OCI-LY1 (cell line): ENCODE results near the gene GSDME.

Experiments
- H2AFZ ChIP-seq: fragments of 200-600 bp; sonication (generic), shearing (Covaris generic); 2 replicates; pipeline ENCODE4 v1.6.0; 2014; ENCODE audit warnings: antibody characterized with exemption, mild to moderate bottlenecking, low read length
- H3F3A ChIP-seq: fragments of 200-600 bp; sonication (generic), shearing (Covaris generic); 2 replicates; pipeline ENCODE4 v1.6.0; 2014; ENCODE audit warnings: mild to moderate bottlenecking, antibody characterized with exemption, low read length, moderate library complexity; ENCODE audit not compliant: insufficient read depth
- H3K27ac ChIP-seq: fragments of 200-600 bp; sonication (generic); 2 replicates; pipeline ENCODE4 v1.5.1; 2014; ENCODE audit warnings: low read length, mixed run types, mild to moderate bottlenecking, low read depth; ENCODE audit not compliant: poor library complexity, severe bottlenecking
- H3K27me3 ChIP-seq: fragments of 200-600 bp; sonication (generic); 2 replicates; pipeline ENCODE4 v1.6.0; 2014; ENCODE audit warnings: antibody characterized with exemption, mild to moderate bottlenecking, low read length, moderate library complexity; ENCODE audit not compliant: insufficient read depth
- H3K36me3 ChIP-seq: fragments of 200-600 bp; sonication (generic); 2 replicates; pipeline ENCODE4 v1.6.1; 2014; ENCODE audit warnings: mild to moderate bottlenecking, antibody characterized with exemption, low read length, moderate library complexity, mixed read lengths; ENCODE audit not compliant: insufficient read depth
- H3K4me1 ChIP-seq: fragments of 200-600 bp; sonication (generic); 2 replicates; pipeline ENCODE4 v1.5.1; 2014; ENCODE audit warnings: mild to moderate bottlenecking, low read length, moderate library complexity; ENCODE audit not compliant: insufficient read depth, severe bottlenecking
- H3K4me2 ChIP-seq: fragments of 200-600 bp; sonication (generic), shearing (Covaris generic); 2 replicates; pipeline ENCODE4 v1.6.1; 2014; ENCODE audit warnings: low read length
- H3K4me3 ChIP-seq: fragments of 200-600 bp; sonication (generic); 2 replicates; pipeline ENCODE4 v1.5.1; 2014; ENCODE audit warnings: low read length, low read depth, mild to moderate bottlenecking, mixed read lengths; ENCODE audit not compliant: poor library complexity, severe bottlenecking
- H3K79me2 ChIP-seq: fragments of 200-600 bp; shearing (Covaris generic); 2 replicates; pipeline ENCODE4 v1.6.1; 2016; ENCODE audit warnings: mixed run types, low read length, mixed read lengths; ENCODE audit not compliant: insufficient read depth
- H3K9ac ChIP-seq: fragments of 200-600 bp; sonication (generic), shearing (Covaris generic); 2 replicates; pipeline ENCODE4 v1.6.1; 2014; ENCODE audit warnings: mild to moderate bottlenecking, low read length, mixed read lengths
- H3K9me2 ChIP-seq: fragments of 200-600 bp; sonication (generic), shearing (Covaris generic); 2 replicates; pipeline ENCODE4 v1.6.1; 2014; ENCODE audit warnings: low read depth, mild to moderate bottlenecking, low read length, mixed read lengths
- H3K9me3 ChIP-seq: fragments of 200-600 bp; shearing (Covaris generic); 2 replicates; pipeline ENCODE4 v1.6.1; 2014; ENCODE audit warnings: low read length, mixed read lengths
- H4K20me1 ChIP-seq: fragments of 200-600 bp; sonication (generic), shearing (Covaris generic); 2 replicates; pipeline ENCODE4 v1.6.0; 2016; ENCODE audit warnings: mild to moderate bottlenecking, low read length; ENCODE audit not compliant: insufficient read depth
- EZH2 ChIP-seq: fragments of 200-600 bp; sonication (generic), shearing (Covaris generic); IDR thresholded peaks from 2 replicates; pipeline ENCODE4 v1.8.0; 2017; ENCODE audit warnings: borderline replicate concordance, mixed run types, mild to moderate bottlenecking, antibody characterized with exemption, low read length, moderate library complexity, mixed read lengths
- TF ChIP-seq, protein P1 (sequence below): fragments of 200-600 bp; sonication (generic), shearing (Covaris generic); IDR thresholded peaks from 2 replicates; pipeline ENCODE4 v1.5.1; 2017; ENCODE audit warnings: mild to moderate bottlenecking, antibody characterized with exemption, low read length, moderate library complexity, mixed read lengths

Gene GSDME

DNA sequence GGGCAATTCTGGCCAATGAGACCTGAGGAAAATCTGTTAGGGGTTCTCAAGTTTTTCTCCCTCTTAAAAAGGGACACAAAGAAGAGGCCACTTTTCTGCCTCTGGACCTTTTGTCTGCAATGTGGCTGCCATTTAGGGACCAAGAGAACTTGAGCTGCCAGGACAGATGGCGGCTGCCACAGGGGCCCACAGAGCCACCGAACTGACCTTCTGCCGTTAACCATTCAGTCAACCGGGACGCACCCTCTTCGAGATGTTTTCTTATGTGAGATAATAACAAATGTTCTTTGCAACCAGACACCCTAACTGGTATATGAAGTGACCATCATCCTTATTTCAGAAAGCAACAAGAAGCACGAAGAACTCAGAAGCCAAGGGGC lies 29.2 kb downstream of the GSDME start:
- no peak overlapping the region for H3K4me2 ChIP-seq
- no peak overlapping the region for H3K9ac ChIP-seq
- H3K27me3 ChIP-seq = peaks cover 4% of the 10 kb centered on the region; the same call in 1 of the 2 replicates
- no peaks in the 10 kb centered on the region for H3K36me3 ChIP-seq
- H3K79me2 ChIP-seq = no peaks in the 10 kb centered on the region
- no peak overlapping the region for H3K4me3 ChIP-seq
- no peaks in the 10 kb centered on the region for H4K20me1 ChIP-seq
- H3K9me3 ChIP-seq = no peaks in the 10 kb centered on the region
- H2AFZ ChIP-seq = no peak overlapping the region
- no peaks in the 10 kb centered on the region for H3K9me2 ChIP-seq
- H3K4me1 ChIP-seq = no peaks in the 10 kb centered on the region
- H3K27ac ChIP-seq = no peak overlapping the region
- no peak for TF ChIP-seq EZH2
- TF ChIP-seq, protein P1, sequence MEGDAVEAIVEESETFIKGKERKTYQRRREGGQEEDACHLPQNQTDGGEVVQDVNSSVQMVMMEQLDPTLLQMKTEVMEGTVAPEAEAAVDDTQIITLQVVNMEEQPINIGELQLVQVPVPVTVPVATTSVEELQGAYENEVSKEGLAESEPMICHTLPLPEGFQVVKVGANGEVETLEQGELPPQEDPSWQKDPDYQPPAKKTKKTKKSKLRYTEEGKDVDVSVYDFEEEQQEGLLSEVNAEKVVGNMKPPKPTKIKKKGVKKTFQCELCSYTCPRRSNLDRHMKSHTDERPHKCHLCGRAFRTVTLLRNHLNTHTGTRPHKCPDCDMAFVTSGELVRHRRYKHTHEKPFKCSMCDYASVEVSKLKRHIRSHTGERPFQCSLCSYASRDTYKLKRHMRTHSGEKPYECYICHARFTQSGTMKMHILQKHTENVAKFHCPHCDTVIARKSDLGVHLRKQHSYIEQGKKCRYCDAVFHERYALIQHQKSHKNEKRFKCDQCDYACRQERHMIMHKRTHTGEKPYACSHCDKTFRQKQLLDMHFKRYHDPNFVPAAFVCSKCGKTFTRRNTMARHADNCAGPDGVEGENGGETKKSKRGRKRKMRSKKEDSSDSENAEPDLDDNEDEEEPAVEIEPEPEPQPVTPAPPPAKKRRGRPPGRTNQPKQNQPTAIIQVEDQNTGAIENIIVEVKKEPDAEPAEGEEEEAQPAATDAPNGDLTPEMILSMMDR = no peak
- no peaks in the 10 kb centered on the region for H3F3A ChIP-seq

DNA sequence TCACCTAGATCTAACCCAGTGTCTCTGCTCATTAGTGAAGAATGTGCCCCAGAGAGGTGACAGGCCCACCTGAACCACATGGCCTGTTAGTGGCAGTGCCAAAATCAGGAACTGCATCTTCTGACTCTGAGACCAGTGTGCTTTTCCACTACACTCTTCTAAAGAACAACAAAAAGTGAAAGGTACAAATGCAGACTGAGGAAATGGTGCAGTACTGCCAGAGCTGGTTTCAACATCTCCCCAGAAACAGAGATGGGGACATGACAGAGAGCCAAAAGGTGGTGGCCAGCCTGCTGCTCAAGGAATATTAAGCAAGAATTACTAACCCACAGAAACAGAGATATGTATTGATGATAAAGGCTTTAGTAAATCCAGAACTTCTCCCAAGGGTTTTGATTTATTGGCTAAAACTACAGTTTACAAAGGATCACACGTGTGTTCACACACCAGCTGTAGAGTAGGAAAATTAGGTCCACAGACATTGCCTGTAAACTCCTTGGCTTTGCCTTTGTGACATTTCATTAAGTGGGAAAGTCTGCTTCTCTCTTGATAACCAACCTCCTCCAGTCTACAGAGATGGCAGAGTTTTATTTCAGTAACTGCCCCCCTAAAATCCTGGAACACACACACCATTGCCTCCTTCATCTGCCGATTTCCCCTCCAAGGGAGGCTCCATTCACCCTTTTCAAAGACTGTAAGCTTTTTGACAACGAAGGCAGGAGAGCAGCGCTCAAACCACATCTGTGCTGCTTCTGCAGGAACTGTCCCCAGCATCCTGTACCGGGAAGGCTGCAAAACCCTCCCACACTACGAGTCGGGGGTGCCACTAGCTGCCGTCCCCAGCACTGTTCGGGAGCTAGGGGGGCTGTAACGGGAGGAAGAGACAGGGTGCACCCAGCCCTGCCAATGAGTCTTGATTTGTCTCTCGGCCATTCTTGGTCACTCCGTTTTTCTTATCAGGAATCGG lies 29.8 kb downstream of the GSDME start:
- Histone ChIP-seq H3K4me2 (no peak overlapping the region), H3F3A (no peaks in the 10 kb centered on the region), H4K20me1 (no peaks in the 10 kb centered on the region), H3K4me1 (no peaks in the 10 kb centered on the region), H3K79me2 (no peaks in the 10 kb centered on the region), H3K27ac (no peak overlapping the region), H3K9me3 (no peaks in the 10 kb centered on the region), H3K4me3 (no peak overlapping the region), H3K36me3 (no peaks in the 10 kb centered on the region), H3K9me2 (no peaks in the 10 kb centered on the region), H2AFZ (no peak overlapping the region), H3K27me3 (peaks cover 8% of the 10 kb centered on the region; the same call in 1 of the 2 replicates), H3K9ac (no peak overlapping the region)
- TF ChIP-seq EZH2 = no peak
- TF ChIP-seq, protein P1 = no peak

DNA sequence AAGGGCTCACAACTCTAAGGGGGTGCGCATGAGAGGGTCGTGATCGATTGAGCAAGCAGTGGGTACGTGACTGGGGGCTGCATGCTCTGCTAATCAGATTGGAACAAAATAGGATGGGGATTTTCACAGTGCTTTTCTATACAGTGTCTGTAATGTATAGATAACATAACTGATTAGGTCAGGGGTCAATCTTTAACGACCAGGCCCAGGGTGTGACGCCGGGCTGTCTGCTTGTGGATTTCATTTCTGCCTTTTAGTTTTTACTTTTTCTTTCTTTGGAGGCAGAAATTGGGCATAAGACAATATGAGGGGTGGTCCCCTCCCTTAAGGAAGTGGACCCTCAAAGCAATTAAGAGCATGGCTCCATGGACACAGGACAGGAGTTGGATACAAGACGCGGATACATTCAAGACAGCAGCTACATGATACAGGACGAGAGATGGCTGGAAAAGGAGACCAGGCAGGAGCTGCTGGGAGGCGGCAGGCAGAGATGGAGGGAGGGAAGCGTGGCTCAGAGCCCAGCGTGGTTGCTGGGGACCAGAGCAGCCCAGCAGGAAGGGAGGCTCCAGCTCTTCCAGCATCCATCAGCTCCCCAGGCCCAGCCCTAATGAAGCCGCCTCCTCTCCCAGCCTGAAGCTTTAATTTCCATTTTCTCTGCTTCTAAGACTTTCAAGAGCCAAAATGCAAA lies 31.6 kb downstream of the GSDME start:
- TF ChIP-seq EZH2 = no peak
- TF ChIP-seq, protein P1 = no peak
- Histone ChIP-seq H3K9ac (no peak overlapping the region), H4K20me1 (no peaks in the 10 kb centered on the region), H3K36me3 (no peaks in the 10 kb centered on the region), H3K9me2 (no peaks in the 10 kb centered on the region), H3K27me3 (peaks cover 11% of the 10 kb centered on the region; the same call in 1 of the 2 replicates), H3K4me3 (no peak overlapping the region), H2AFZ (no peak overlapping the region), H3K79me2 (no peaks in the 10 kb centered on the region), H3K4me2 (no peak overlapping the region), H3K4me1 (peaks cover 11% of the 10 kb centered on the region), H3F3A (no peaks in the 10 kb centered on the region), H3K27ac (no peak overlapping the region), H3K9me3 (no peaks in the 10 kb centered on the region)
